SHP77 (cell line): ENCODE data around the gene PPWD1.

Experiments
- DNase-seq, 2 experiments: peaks; one replicate each; lab custom pipeline; 2025; lab: John Stamatoyannopoulos, UW

The PPWD1 gene

DNA sequence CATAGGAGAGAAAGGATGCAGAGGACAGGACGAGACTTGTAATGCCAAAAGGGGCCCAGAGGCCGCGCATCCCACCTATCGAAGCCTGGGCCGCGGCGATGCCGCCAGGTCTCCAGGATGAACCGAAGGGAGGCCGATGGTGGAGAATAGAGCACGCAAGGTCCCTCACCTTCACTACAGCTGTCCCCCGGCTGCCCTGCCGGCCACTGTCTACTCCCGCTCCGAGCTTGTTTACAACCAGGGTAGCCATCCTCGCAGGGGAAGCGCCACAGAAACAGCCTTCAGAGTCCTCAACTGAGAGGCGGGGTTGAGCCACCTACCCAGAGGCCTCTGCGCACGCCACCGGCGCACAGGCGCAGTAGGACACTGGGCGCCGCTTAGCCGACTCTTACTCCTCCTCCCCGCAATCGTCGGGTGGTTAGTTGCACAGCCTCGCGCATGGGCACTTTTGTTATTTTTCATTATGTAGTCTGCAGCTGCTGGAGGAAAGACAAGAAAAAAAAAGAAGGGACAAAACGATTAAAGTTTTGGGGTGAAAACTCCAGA, 61.0 kb downstream of the PPWD1 start, which contains the start of gene TRIM23:
Gene TRIM23, minus strand, starts transcription at position 309 of the 546 bp plus-strand sequence. Its CDS starts 59 bp downstream, at position 250.
- DNase-seq, result peak; percentile 90 to 91

DNA sequence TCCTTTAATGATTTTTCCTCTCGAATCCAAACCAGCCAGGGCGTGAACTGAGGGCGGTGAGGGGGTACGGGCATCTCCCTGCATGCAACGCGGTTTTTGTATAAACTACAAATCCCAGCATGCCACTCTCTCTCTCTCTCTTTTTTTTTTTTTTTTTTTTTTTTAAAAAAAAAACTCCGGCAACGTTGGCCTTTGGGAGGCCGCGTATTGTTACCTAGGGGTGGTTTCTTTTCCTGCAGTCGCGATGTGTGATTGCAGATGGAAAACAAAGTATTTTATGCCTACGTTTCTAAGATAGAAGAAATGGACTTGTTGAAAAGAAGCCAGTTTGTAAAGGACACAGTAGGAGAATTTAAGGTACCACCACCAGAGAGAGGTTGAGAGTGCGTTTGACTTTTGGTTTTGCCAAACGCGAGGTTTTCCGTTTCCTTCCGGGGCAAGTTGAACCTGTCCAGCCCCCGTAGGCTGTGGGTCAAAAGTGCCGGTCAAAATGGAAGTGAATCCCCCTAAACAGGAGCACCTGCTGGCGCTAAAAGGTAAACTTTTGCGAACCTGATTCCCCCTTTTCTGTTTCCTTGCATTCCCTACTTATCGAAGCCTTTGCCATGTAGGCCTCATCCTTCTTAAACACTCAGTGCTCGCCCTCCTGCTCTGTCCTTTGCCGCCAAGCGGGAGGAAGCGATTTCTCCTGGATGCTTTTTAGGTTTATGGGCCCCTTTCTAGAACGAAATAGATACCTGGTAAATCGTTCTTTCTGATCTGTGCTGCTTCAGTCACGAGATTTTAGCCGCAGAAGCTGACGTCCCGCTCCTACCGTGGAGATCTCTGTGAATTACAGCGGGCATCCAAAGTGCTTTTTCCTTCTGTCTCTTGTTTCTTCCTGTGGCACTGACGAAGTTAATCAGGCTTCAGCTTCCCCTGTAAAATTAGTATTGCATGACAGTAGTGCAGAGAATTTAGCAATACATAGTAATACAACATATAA, 61.8 kb downstream of the PPWD1 start, which contains the start of the genes SHLD3 and TRAPPC13:
Gene SHLD3, plus strand, starts transcription at position 457 of the 985 bp plus-strand sequence. CDS start 4,561 bp downstream, outside the sequence.
Gene TRAPPC13, plus strand, starts transcription at position 457 of the 985 bp plus-strand sequence. Its CDS starts 34 bp downstream, at position 491.
- peak; percentile 72 to 81 for DNase-seq

- peak in 1 of 2 experiments; percentile 9 for DNase-seq
These were observed 62.6 kb downstream of the PPWD1 start for GRCh38 chr5:65625743-65626142.

GRCh38 chr5:65630981-65631380, 67.9 kb downstream of the PPWD1 start:
- no peak for DNase-seq
